Activated CD8-positive, alpha-beta memory T cell treated with anti-CD3 and anti-CD28 coated beads for 36 hours (primary cell): Measurements from ENCODE around the gene RCSD1. TPM values are rescaled to one million over a fixed set of nuclear protein-coding genes. Genes with fewer than 3 reads are reported as not detected.

Experiments used
- CTCF ChIA-PET: fragments of 350-600 bp; sonication (Branson Sonifier 250); formaldehyde crosslinking; loops from one replicate; lab custom pipeline; 2021; ENCODE audit warnings: antibody characterized with exemption; lab: Charles Lee
- POLR2A ChIA-PET: fragments of 350-600 bp; sonication (Branson Sonifier 250); formaldehyde crosslinking; loops from one replicate; lab custom pipeline; 2021; ENCODE audit warnings: antibody characterized with exemption; lab: Charles Lee
- total RNA-seq, 2 experiments: library from RNA; stranded (reverse); gene quantifications; one replicate each; pipeline ENCODE4 v1.2.3, GENCODE V29; 2021

Gene RCSD1
- total RNA-seq, 2 experiments from 2014 or later = 44.1 to 46.7 TPM

- POLR2A ChIA-PET = no interaction called here
- CTCF ChIA-PET = interaction anchor here (1.2 to 3.2 kb wide), 2 partner anchors 22 to 73 kb away, joined by 3 to 10 read pairs; no protein-coding TSS in a partner anchor
These were observed 15.2 kb upstream of the RCSD1 start for GRCh38 chr1:167614851-167615250.

- POLR2A ChIA-PET = interaction anchor here (1.0 kb wide), 1 partner anchor 11 kb away, joined by 3 read pairs; no protein-coding TSS in a partner anchor
These were observed 13.5 kb upstream of the RCSD1 start for GRCh38 chr1:167616521-167616920.

GRCh38 chr1:167617153-167618147 lies 12.6 kb upstream of the RCSD1 start:
- CTCF ChIA-PET = interaction anchor here (1.2 to 3.2 kb wide), 3 partner anchors 17 to 70 kb away, joined by 3 to 10 read pairs (median 9); no protein-coding TSS in a partner anchor
- POLR2A ChIA-PET = interaction anchor here (1.0 kb wide), 1 partner anchor 10 kb away, joined by 3 read pairs; no protein-coding TSS in a partner anchor

More at GRCh38 chr1:167616521-167616920, 13.5 kb upstream of the RCSD1 start:
- CTCF ChIA-PET = interaction anchor here (1.2 to 3.2 kb wide), 3 partner anchors 16 to 71 kb away, joined by 3 to 10 read pairs (median 9); no protein-coding TSS in a partner anchor

GRCh38 chr1:167618366-167618765 lies 11.7 kb upstream of the RCSD1 start:
- ChIA-PET POLR2A (no interaction called here), CTCF (interaction anchor here (2.6 kb wide), 1 partner anchor 18 kb away, joined by 9 read pairs; no protein-coding TSS in a partner anchor)

GRCh38 chr1:167618789-167619188 lies 11.2 kb upstream of the RCSD1 start:
- CTCF ChIA-PET = interaction anchor here (2.6 kb wide), 1 partner anchor 18 kb away, joined by 9 read pairs; no protein-coding TSS in a partner anchor
- POLR2A ChIA-PET = no interaction called here

- POLR2A ChIA-PET = no interaction called here
- CTCF ChIA-PET = interaction anchor here (0.5 kb wide), 1 partner anchor 137 kb away, joined by 3 read pairs; no protein-coding TSS in a partner anchor
These were observed 10.0 kb upstream of the RCSD1 start for GRCh38 chr1:167620002-167620401.

- CTCF ChIA-PET = interaction anchor here (0.7 kb wide), 1 partner anchor 136 kb away, joined by 3 read pairs; no protein-coding TSS in a partner anchor
These were observed 8.2 kb upstream of the RCSD1 start for GRCh38 chr1:167621780-167622313.

GRCh38 chr1:167623951-167624350 lies 6.1 kb upstream of the RCSD1 start:
- ChIA-PET CTCF (no interaction called here), POLR2A (interaction anchor here (0.7 kb wide), 1 partner anchor 44 kb away, joined by 4 read pairs; no protein-coding TSS in a partner anchor)

More at GRCh38 chr1:167621780-167622313, 8.2 kb upstream of the RCSD1 start:
- POLR2A ChIA-PET = no interaction called here

GRCh38 chr1:167625040-167625823 lies 4.8 kb upstream of the RCSD1 start:
- POLR2A ChIA-PET = no interaction called here
- CTCF ChIA-PET = no interaction called here

- ChIA-PET CTCF (interaction anchor here (1.8 to 1.9 kb wide), 2 partner anchors 22 to 27 kb away, joined by 4 to 9 read pairs; no protein-coding TSS in a partner anchor), POLR2A (interaction anchor here (0.7 to 1.5 kb wide), 2 partner anchors 10 to 27 kb away, joined by 3 to 4 read pairs; no protein-coding TSS in a partner anchor)
These were observed 2.5 kb upstream of the RCSD1 start for GRCh38 chr1:167627615-167627864.

- POLR2A ChIA-PET = interaction anchor here (0.7 to 1.5 kb wide), 2 partner anchors 11 to 27 kb away, joined by 3 to 4 read pairs; no protein-coding TSS in a partner anchor
- CTCF ChIA-PET = interaction anchor here (0.9 to 1.9 kb wide), 3 partner anchors 12 to 27 kb away, joined by 4 to 9 read pairs (median 4); no protein-coding TSS in a partner anchor
These were observed 2.0 kb upstream of the RCSD1 start for GRCh38 chr1:167627865-167628641.

- ChIA-PET POLR2A (interaction anchor here (1.2 kb wide), 1 partner anchor 13 kb away, joined by 3 read pairs; no protein-coding TSS in a partner anchor), CTCF (interaction anchor here (0.6 to 1.9 kb wide), 6 partner anchors 13 to 402 kb away, joined by 3 to 9 read pairs (median 4); no protein-coding TSS in a partner anchor)
These were observed 1.1 kb upstream of the RCSD1 start for GRCh38 chr1:167628741-167629515.

GRCh38 chr1:167630568-167631385 lies 745 bp downstream of the RCSD1 start:
- POLR2A ChIA-PET = interaction anchor here (1.8 kb wide), 1 partner anchor 19 kb away, joined by 15 read pairs; no protein-coding TSS in a partner anchor
- CTCF ChIA-PET = interaction anchor here (0.8 to 1.3 kb wide), 4 partner anchors 11 to 30 kb away, joined by 3 to 6 read pairs (median 4); no protein-coding TSS in a partner anchor

- ChIA-PET CTCF (interaction anchor here (0.8 to 1.5 kb wide), 4 partner anchors 10 to 84 kb away, joined by 3 to 4 read pairs (median 3); no protein-coding TSS in a partner anchor), POLR2A (interaction anchor here (0.7 to 1.8 kb wide), 4 partner anchors 11 to 158 kb away, joined by 3 to 15 read pairs (median 3); no protein-coding TSS in a partner anchor)
These were observed 1.4 kb downstream of the RCSD1 start for GRCh38 chr1:167631386-167631935.

- ChIA-PET POLR2A (interaction anchor here (0.7 to 1.8 kb wide), 5 partner anchors 10 to 159 kb away, joined by 3 to 15 read pairs (median 3); no protein-coding TSS in a partner anchor), CTCF (interaction anchor here (0.8 to 1.5 kb wide), 3 partner anchors 10 to 83 kb away, joined by 3 to 4 read pairs (median 3); no protein-coding TSS in a partner anchor)
These were observed 2.0 kb downstream of the RCSD1 start for GRCh38 chr1:167631936-167632614.
